NCI-H69 (cell line): ENCODE data around the gene ASB15.
"Not testable (repeated sequence)": the region's sequence is repeated elsewhere in the genome, so short reads cannot be mapped to it uniquely, and the experiment has no call there.

Experiments
- DNase-seq: peaks from one replicate; lab custom pipeline; 2025; lab: John Stamatoyannopoulos, UW

ASB15 gene

DNA sequence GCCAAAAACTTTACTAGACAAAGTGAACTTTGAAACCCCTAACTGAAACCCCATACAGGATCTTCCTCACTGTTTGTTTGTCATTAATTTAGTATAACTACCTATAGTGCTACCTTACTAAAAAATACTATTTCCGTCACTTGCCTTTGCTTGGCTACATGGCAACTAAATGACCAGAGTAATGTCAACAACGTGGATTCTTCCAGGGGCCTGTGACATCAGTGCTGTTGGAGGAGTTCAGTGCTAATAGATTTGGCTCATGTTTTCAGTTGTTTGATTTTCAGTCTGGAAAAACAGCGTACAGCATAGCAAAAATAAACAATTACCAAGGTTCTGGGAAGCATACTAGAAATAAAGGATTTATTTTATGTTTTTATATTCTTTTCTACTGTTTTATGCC lies 3.0 kb upstream of the ASB15 start:
- no peak for DNase-seq

DNA sequence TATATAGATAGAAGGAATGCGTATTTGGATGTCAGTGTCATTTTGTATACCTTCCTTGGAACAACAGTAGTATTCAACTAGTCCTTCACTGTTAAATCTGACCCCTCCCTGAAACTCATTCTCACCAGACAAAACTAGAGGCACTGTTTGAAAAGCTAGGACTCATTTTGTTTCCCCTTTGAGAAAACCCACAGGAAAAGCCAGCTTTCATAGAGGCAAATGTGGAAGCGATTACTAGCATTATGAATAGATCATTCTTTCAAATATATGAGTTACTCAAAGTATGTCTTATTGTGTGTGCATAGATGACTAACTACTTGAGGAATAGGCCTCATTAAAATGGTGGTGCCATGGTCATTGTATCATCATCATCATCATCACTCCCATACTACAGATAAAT lies 1.9 kb upstream of the ASB15 start:
- peak; percentile 14 for DNase-seq

DNA sequence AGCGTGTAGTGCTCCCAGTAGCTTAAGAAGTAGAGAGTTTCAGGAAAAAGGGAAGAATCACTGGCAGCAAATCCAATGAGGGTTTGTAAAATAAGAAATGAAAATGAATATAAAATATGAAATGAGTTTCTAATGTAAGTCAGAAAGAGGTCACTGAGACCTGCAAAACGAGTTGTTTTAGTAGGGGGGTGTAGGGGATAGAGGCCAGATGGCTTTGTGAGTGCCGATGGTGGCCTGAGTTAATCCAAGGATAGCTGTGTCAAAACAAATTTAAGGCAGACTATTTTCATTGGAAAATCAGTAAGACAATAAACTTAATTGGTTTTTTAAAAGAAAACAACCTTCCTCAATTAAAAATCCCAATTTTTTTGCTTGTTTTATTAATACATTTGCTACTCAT lies 745 bp upstream of the ASB15 start:
- DNase-seq = peak; percentile 50

DNA sequence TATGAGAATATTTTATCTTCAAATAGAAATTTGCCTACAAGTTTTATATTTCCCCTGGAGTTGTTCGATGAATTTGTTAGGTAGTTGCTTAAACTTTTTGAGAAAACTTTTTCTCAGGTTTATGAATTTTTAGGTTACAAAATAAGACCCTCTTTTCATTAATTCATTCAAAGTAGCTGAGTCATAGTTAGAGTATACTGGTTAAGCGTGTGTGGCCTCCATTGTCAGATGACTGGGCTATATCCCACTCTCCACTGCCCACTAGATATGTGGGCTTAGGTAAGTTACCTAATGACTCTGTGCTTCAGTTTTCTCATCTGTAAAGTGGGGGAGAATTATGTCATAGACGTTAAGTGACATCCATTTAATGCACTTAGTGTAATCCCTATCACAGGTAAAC lies 1.0 kb downstream of the ASB15 start:
- DNase-seq = peak; percentile 40

DNA sequence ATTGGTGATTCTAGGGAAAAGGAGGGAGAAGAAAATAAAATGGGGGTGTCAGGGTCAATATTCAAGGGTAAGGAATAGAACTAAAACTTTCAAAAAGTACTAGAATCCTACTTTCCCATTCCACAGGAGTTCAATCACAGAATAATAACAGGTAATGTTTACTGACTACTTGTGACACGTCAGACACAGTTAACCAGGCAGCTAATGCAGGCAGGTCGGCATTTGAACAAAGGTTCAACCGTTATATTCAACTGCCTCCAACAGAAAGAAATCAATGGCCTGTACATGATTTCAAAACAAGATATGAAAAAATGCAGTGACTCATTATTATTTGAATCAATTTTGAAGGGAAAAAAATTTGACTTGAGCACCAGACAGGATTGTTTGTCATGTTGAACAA lies 3.1 kb downstream of the ASB15 start:
- DNase-seq = peak; percentile 46

DNA sequence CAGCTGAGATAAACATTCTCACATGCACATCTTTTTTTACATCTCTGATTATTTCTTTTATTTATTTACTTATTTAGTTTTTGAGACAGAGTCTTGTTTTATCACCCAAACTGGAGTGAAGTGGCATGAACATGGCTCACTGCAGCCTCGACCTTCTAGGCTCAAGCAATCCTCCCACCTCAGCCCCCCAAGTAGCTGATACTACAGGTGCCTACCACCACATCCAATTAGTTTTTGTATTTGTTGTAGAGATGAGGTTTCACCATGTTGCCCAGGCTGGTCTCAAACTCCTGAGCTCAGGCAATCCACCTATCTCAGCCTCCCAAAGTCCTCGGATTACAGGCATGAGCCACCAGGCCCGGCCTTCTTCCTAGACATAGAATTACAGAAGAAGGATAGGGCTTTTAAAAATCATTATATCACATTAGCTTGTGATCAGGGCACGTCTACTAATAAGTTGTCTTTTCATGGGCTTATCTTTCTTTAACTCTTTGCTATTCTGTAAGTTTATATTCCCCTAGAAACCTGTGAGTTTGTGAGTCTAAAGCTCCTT lies 5.9 kb downstream of the ASB15 start:
- DNase-seq = no peak

DNA sequence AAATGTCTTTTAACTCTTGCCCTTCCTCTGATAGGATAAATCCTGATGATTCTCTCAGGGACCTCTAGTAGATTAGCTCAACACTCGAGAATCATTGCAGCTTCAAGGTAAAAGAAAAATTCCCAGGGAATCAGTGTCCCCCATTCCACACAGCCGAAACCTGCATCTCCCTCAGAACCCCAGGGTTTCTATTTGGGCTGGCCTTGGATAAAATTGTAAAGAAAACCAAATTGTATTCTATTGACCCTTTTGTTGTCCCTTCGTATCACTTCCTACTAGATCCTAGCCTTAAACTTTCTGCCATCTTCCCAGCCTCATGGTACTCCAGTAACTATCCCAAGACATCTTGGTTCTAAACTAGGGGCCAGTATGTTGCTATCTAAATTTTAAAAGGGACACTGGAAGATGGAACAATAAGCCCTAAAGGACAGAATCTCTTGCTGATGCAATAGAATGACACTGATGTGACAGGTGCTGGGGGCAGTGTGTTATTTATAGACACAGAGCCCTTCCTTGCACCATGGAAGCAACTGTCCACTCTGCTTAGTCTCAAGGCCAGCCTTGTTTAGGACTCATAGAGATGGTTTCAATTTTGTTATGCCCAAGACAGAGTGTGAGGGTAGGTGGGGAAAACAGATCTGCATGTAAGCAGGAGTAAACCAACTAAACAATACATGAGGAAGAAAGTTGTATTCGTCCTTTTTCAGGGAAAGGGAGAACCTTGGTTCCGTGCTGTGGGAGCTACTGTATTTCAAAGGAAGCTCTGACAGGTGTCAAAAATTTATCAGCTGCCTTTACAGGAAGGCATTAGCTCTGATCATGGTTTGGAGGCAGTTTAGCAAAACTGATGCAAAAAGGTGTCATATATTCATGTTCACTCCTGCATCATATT lies 7.6 kb downstream of the ASB15 start:
- DNase-seq = peak; percentile 27

DNA sequence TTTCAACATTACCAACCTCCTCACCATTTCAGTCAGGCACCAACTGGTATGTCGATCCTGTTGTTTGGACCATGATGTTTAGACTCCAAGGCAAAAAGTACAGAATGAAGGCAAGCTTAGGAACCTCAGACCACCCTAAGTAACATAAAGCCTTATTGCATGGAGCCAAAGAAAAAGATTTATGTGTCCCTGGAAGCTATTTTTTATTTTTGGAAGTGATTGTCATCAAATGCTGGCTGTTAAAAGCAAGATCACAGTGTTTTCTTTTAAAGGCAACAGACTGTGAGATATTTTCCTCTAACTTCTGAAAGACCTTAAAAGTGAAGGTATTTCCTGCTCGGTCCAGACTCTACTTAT lies 8.2 kb downstream of the ASB15 start:
- DNase-seq = no peak

DNA sequence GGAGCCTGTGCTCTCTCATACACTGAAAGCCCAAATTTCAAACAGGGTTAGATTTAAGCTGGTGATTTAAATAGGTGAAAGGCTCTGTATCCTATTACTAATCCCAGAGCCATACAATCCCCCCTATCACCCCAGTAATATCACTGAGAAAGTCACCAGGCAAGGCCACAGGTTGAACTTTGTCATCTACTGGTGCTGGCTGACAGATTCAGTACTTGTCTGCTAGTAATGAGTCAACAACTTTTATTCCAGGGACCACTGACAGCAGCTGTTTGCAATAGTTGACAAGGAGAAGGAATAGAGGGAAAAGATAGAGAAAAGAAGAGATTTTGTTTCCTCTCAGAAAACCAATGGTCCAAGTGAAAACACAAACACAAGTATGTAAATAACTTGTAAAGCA lies 10.4 kb downstream of the ASB15 start:
- DNase-seq = no peak

DNA sequence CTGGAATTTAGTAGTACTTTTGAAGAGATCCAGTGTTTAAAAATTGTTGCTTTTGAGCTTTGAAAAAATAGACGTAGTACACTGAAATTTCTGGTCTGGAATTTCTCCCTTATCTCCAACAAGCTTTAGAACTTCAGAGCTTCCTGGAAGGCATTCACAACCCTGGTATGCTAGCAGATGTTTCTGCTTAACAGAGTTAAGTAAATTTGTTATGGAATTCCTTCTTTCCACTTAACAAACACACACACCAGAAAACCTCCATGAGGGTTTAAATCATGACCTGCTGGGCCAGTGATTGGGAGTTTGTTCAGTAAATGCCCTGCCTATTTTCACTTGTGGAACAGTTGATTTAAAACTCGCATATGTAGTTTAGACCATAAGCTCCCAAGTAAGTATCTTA lies 13.7 kb downstream of the ASB15 start:
- no peak for DNase-seq

DNA sequence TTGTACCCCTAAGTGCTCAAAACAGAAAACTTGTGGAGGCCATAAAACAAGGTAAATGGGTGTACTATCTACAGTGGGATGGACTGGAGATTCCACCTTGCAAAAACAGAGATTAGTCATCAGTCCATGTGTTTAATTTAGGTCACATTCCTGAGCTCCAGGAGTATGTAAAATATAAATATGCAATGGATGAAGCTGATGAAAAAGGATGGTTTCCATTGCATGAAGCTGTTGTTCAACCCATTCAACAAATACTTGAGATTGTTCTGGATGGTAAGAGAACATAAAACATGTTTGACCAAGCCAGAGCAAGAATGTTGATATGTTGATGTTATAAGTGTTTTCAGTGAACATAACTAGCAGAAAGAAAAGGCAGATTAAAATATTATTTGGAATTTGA lies 14.6 kb downstream of the ASB15 start:
- DNase-seq = no peak

DNA sequence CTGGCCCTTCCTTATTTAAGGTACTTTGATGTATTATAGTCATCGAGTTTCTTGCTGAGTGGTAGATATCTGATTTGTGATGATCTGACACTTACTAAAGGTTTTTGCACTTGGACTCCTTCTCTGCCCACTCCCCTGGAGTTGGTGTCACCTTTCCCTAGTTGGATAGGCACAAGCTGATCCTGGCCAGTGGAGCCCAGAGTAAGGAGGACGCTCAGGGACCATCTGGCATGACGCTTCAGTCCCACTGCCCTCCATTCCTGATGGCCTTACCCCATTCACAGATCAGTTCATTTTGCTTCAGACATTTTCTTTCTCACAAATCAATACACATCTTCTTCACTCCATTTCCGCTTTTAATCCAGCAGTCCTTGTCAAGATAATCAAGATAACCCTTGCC lies 20.1 kb downstream of the ASB15 start:
- DNase-seq = peak; percentile 84

DNA sequence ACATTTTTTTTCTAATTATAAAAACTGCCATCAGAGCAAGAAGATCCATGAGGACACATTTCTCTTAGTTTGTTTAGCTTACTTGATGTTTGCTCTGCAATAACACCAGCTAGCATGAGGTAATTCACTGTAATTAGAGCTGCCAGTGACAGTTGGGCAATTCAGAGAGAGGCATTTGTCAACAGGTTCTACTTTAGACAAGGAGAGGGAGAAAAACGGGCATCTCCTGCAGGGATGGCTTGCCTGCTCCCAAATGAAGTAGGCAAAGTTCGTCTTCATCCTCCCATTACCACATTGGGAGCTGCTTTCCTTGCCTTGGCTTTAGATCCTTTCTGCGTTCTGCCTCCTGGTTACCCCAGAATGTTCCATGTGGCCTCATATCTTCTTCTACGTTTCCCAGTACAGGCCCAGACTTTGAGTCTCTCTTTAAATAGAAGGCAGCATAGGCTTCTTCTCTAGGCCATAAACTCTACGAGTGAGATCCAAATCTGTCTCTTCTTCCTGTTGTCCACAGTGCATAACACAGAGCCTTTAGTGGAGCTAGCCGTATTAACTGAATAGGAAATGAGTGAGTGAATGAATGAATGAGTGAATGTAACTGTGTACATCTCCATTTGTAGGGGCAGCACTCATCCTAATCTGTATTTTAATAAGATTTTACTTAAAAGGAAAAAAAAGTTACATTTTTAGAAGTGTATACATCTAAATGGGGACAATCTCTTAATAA lies 21.2 kb downstream of the ASB15 start:
- DNase-seq = peak; percentile 99

DNA sequence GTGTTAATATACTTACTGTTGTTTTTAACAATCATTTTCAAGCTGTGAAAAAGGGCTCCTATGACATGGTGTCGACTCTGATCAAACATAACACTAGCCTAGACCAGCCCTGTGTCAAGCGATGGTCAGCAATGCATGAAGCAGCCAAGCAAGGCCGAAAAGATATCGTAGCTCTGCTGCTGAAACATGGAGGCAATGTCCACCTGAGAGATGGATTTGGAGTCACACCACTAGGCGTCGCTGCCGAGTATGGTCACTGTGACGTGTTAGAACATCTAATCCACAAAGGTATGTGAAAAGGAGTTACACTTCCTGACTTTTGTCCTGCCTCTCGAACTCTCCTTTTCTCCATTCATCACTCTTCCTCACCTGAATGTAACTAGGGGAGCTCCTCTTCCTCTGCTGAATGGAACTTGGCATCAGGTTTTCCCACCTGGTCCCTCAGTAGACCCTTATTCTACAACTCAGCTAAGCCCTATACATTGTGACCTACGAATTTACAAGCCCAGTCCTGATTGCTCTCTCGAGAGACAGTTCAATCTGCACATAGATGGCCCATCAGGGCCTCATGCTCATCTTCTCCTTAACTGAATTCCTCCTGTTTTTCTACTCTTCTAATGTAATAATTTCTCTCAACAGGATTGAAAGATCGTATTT lies 23.0 kb downstream of the ASB15 start:
- DNase-seq = peak; percentile 42

DNA sequence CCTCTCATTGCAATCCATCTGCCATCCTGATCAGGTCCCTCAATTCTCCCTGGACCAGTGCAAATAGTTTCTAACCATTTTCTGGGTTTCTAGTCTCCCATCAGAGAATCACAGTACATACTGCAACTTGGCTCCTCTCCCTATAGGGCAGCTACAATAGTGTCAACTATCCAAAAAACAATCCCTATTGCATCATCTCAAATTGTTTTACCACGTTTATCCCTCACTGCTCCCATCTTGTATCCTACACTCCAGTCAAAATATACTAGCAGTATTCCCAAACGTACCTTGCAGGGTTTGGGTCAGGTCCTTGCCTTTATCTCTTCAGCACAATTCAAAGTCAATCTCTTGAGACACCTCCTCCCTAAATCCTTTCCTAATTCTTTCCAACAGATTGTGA lies 23.6 kb downstream of the ASB15 start:
- no peak for DNase-seq

DNA sequence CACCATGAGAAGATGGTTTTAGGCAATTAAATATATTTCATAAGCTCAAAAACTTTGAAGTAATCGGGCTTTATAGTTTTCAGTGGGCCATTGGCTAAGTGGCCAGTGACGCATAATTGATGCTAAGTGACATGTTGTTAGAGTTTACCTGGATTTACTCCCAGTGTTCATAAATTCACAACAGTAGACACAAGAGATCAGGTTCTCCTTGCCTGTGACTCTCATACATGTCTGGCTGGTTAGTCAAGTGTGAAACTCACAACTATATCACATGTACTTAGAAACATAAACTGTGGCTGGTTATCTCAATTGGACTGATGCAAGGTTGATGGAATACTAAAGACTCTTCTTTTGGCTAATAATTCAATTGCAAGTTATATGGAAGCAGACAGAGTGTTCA lies 26.2 kb downstream of the ASB15 start:
- no peak for DNase-seq

DNA sequence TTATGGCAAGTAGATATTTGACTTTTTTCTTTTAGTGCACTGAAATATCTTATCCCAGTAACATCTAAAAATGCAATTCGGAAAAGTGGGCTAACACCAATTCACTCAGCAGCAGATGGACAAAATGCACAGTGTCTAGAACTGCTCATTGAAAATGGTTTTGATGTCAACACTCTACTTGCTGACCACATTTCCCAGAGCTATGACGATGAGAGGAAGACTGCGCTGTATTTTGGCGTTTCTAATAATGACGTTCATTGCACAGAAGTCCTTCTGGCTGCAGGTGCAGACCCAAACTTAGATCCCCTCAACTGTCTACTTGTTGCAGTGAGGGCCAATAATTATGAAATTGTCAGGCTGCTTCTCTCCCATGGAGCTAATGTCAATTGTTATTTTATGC lies 27.2 kb downstream of the ASB15 start:
- DNase-seq = no peak

DNA sequence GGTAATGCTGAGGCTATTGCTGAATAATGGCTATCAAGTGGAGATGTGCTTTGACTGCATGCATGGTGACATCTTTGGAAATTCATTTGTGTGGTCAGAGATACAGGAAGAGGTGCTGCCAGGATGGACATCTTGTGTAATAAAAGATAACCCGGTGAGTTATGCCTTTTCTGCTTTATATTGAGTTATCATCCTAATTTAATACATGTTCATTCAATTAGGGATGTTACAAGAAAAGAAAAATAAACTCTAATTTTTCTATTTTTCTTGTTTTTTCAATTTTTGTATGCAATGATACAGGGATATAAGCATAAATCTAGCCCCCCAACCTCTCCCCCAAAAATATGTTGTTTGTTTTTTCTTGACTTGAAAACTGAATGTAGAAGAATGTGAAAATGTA lies 27.7 kb downstream of the ASB15 start:
- no peak for DNase-seq

DNA sequence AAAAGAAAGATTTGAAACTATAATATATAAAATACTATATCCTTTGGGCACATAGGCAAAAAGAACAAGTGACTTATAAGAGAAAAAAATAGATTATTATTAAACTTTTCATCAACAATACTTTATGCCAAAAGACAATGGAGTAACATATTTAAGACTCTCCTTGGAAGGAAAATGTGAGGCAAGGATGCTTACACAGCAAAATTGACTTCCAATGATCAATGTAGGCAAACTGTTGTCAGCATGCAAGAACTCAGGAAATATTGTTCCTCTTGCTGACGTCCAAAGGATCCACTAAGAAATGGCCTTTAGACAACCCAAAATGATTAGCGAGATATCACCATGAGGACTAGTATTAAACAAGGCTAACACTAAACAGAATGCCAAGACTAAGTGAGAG lies 31.2 kb downstream of the ASB15 start:
- no peak for DNase-seq

DNA sequence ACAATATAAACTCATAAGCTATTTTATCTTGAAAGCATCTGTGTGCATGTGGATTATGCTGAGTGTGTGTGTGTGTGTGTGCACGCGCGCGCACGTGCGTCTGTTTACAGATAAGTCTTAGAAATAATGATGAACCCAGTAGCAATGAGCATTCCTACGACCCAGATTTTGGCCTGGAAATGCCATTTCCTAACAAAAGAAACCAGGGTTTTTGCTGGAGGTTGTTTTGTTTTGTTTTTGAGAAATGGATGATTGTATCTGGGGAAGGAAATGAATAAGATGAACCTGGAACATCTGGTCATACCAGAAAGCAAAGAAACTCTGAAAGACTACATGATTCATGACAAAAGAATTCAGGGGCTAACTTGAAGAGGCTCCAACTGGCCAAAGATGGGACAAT lies 31.9 kb downstream of the ASB15 start:
- no peak for DNase-seq

DNA sequence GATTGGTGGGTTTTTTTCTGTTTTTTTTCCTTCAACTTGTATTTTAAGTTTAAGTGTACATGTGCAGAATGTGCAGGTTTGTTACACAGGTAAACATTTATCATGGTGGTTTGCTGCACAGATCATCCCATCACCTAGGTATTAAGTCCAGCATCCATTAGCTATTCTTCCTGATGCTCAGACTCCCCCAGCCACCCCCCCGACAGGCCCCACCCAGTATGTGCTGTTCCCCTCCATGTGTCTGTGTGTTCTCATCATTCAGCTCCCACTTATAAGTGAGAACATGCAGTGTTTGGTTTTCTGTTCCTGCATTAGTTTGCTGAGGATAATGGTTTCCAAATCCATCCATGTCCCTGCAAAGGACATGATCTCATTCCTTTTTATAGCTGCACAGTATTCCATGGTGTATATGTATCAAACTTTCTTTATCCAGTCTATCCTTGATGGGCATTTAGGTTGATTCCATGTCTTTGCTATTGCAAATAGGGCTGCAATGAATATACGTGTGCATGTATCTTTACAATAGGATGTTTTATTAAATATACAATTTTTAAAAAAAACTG lies 32.5 kb downstream of the ASB15 start:
- not testable (repeated sequence) for DNase-seq

DNA sequence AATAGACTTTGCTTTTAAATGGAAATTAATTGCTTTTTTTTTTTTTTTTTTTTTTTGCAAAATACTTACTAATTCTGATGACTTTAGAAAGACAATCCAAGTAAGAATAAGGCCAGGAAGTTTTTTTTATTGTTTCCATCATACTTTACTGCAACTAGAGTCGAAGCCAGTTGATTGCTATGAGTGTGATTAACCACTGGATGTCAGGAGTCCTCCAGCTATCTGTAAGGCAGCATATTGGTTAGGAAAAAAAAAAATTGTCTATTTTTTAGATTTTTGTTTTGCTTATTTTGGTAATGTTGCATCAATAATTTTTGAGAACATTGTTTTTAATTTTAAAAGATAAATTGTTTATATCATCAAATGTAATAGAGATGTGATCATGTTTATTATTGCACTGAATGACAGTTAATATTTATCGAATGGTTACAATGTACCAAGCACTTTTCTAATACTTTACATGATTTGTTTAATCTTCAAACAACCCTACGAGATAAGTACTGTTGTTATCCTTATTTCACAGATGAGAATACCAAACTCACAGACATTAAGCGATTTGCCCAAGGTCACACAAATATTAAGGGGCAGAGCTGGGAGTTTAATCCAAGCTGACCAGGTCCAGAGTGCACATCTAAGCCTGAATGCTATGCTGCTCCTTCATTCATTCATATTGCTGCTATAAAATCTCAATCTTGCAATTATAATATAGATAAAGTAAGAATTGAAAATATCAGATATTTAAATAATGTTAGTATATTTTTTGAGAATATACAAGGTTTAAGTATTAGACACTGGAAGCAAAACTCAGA lies 34.1 kb downstream of the ASB15 start:
- DNase-seq = peak; percentile 67
